Neural crest cell (in vitro differentiated cells): ENCODE data around the gene CPNE6. TPM values are rescaled to one million over a fixed set of nuclear protein-coding genes. Genes with fewer than 3 reads are reported as not detected.

Experiments
- DNase-seq: peaks from one replicate; pipeline ENCODE4 v3.0.0; 2021; ENCODE audit warnings: low read depth, mixed read lengths, low spot score
- H3K27ac Mint-ChIP-seq: one replicate; pipeline ENCODE4 v1.8.0; 2021; ENCODE audit warnings: mild to moderate bottlenecking, mixed read lengths; ENCODE audit not compliant: unreplicated experiment
- H3K27me3 Mint-ChIP-seq: 2 replicates; pipeline ENCODE4 v1.8.0; 2021; ENCODE audit warnings: low read depth, mild to moderate bottlenecking, mixed read lengths
- H3K36me3 Mint-ChIP-seq: 2 replicates; pipeline ENCODE4 v1.8.0; 2021; ENCODE audit warnings: low read depth, mild to moderate bottlenecking, mixed read lengths
- H3K4me1 Mint-ChIP-seq: 2 replicates; pipeline ENCODE4 v1.8.0; 2021; ENCODE audit warnings: mixed read lengths
- H3K4me3 Mint-ChIP-seq: one replicate; pipeline ENCODE4 v1.8.0; 2021; ENCODE audit warnings: mild to moderate bottlenecking, mixed read lengths
- H3K9me3 Mint-ChIP-seq: 2 replicates; pipeline ENCODE4 v1.8.0; 2021; ENCODE audit warnings: mixed read lengths
- CTCF ChIP-seq: fragments of 200-600 bp; sonication (generic); conservative IDR thresholded peaks from 2 replicates; pipeline ENCODE4 v1.5.0; 2021; ENCODE audit warnings: antibody characterized with exemption, mild to moderate bottlenecking
- total RNA-seq: library from RNA; stranded (reverse); gene quantifications from 2 replicates; pipeline ENCODE4 v1.2.1, GENCODE V29; 2021

CPNE6 gene
- total RNA-seq, 1 donor from 2014 or later, result not detected

- no peaks in the 10 kb centered on the region for H3K9me3 Mint-ChIP-seq
- H3K27me3 Mint-ChIP-seq, result peaks cover 64% of the 10 kb centered on the region
- no peak for DNase-seq
- peak overlapping the region; percentile 79 for H3K4me3 Mint-ChIP-seq
- H3K36me3 Mint-ChIP-seq, result no peaks in the 10 kb centered on the region
- no peak overlapping the region for H3K27ac Mint-ChIP-seq
- H3K4me1 Mint-ChIP-seq, result peaks cover 35% of the 10 kb centered on the region
- no peak for TF ChIP-seq CTCF
Measured at GRCh38 chr14:24080142-24080530, 8.8 kb downstream of the CPNE6 start.

- TF ChIP-seq CTCF, result no peak
- Mint-ChIP-seq H3K27ac (no peak overlapping the region), H3K36me3 (no peaks in the 10 kb centered on the region), H3K9me3 (no peaks in the 10 kb centered on the region), H3K4me1 (peaks cover 35% of the 10 kb centered on the region), H3K27me3 (peaks cover 68% of the 10 kb centered on the region), H3K4me3 (peak overlapping the region; percentile 79)
- peak; percentile 20 for DNase-seq
Measured at GRCh38 chr14:24080888-24081738, 9.8 kb downstream of the CPNE6 start.

GRCh38 chr14:24081739-24082211 lies 10.4 kb downstream of the CPNE6 start:
- Mint-ChIP-seq H3K4me3 (peak overlapping the region; percentile 87), H3K27me3 (peaks cover 68% of the 10 kb centered on the region), H3K36me3 (no peaks in the 10 kb centered on the region), H3K4me1 (peaks cover 35% of the 10 kb centered on the region), H3K9me3 (no peaks in the 10 kb centered on the region), H3K27ac (no peak overlapping the region)
- no peak for DNase-seq
- TF ChIP-seq CTCF, result no peak

- peaks cover 68% of the 10 kb centered on the region for H3K27me3 Mint-ChIP-seq
- H3K27ac Mint-ChIP-seq, result no peak overlapping the region
- no peak for TF ChIP-seq CTCF
- no peaks in the 10 kb centered on the region for H3K9me3 Mint-ChIP-seq
- peaks cover 35% of the 10 kb centered on the region for H3K4me1 Mint-ChIP-seq
- H3K4me3 Mint-ChIP-seq, result peak overlapping the region; percentile 87
- DNase-seq, result no peak
- H3K36me3 Mint-ChIP-seq, result no peaks in the 10 kb centered on the region
Measured at GRCh38 chr14:24082411-24083080, 11.2 kb downstream of the CPNE6 start.

GRCh38 chr14:24083462-24083861 lies 12.1 kb downstream of the CPNE6 start:
- no peak for TF ChIP-seq CTCF
- Mint-ChIP-seq H3K9me3 (no peaks in the 10 kb centered on the region), H3K4me3 (no peak overlapping the region), H3K27ac (no peak overlapping the region), H3K27me3 (peaks cover 61% of the 10 kb centered on the region), H3K4me1 (peaks cover 28% of the 10 kb centered on the region), H3K36me3 (no peaks in the 10 kb centered on the region)
- DNase-seq, result no peak
